Gastroesophageal sphincter (tissue), 3 donors: ENCODE measurements around the gene CD300LD.

Source experiments
- CTCF ChIP-seq, 4 experiments: fragments of 200-600 bp in 2 of 4; fragments of 450-650 bp in 2 of 4; sonication (generic) in 1 of 4; IDR thresholded peaks; one replicate each; pipeline ENCODE4 v1.5.1; 2017 to 2019; ENCODE audit warnings: antibody characterized with exemption in 4 of 4, mild to moderate bottlenecking in 2 of 4, moderate library complexity in 2 of 4
- EP300 ChIP-seq: sonication (generic); formaldehyde crosslinking; IDR thresholded peaks from one replicate; pipeline ENCODE4 v1.6.1; 2017; ENCODE audit warnings: antibody characterized with exemption, mild to moderate bottlenecking
- POLR2A ChIP-seq, 2 donors: fragments of 450-650 bp; IDR thresholded peaks; one replicate each; pipeline ENCODE4 v1.6.1; 2017; ENCODE audit warnings: antibody characterized with exemption in 2 of 2, mild to moderate bottlenecking in 2 of 2, moderate library complexity in 1 of 2
- POLR2AphosphoS5 ChIP-seq: sonication (generic); formaldehyde crosslinking; IDR thresholded peaks from one replicate; pipeline ENCODE4 v1.6.1; 2017; ENCODE audit warnings: antibody characterized with exemption

- no peak for TF ChIP-seq POLR2A (IDR thresholded peaks at IDR 0.05)
- TF ChIP-seq CTCF (IDR thresholded peaks at IDR 0.05), result no peak
- TF ChIP-seq EP300, result no peak
- no peak for TF ChIP-seq POLR2AphosphoS5
Measured at GRCh38 chr17:74550602-74551001, 41.5 kb downstream of the CD300LD start.
